HG02981 (cell line): Measurements from ENCODE around the gene ARID3A.
"Not testable (repeated sequence)": the region's sequence is repeated elsewhere in the genome, so short reads cannot be mapped to it uniquely, and the experiment has no call there.

Experiments
- ATAC-seq: cut with Tn5 transposase; IDR thresholded peaks from one replicate; pipeline ENCODE4 v1.9.1; 2021; ENCODE audit warnings: mild to moderate bottlenecking, moderate library complexity; ENCODE audit not compliant: unreplicated experiment

ARID3A gene

GRCh38 chr19:891421-892200 lies 34.2 kb upstream of the ARID3A start:
- ATAC-seq, result not testable (repeated sequence)

GRCh38 chr19:892243-892893 lies 33.5 kb upstream of the ARID3A start:
- ATAC-seq, result no peak

GRCh38 chr19:892894-893689 lies 32.7 kb upstream of the ARID3A start, which contains the start of the genes MED16 and RNU6-9:
Gene MED16 (minus strand): TSS chr19:893187. CDS start chr19:891131, 2,056 bp downstream.
Gene RNU6-9 (plus strand): TSS chr19:893484.
- ATAC-seq, result peak; percentile 81

- no peak for ATAC-seq
Observed at GRCh38 chr19:896434-896833, 29.4 kb upstream of the ARID3A start.

GRCh38 chr19:896999-897398 lies 28.8 kb upstream of the ARID3A start:
- no peak for ATAC-seq

- ATAC-seq, result no peak
Observed at GRCh38 chr19:897442-898039, 28.3 kb upstream of the ARID3A start.

- ATAC-seq, result no peak
Observed at GRCh38 chr19:898663-899062, 27.2 kb upstream of the ARID3A start.

GRCh38 chr19:899336-900042 lies 26.3 kb upstream of the ARID3A start:
- no peak for ATAC-seq

GRCh38 chr19:900043-900301 lies 25.9 kb upstream of the ARID3A start:
- ATAC-seq, result no peak

GRCh38 chr19:900302-901111 lies 25.3 kb upstream of the ARID3A start:
- ATAC-seq, result no peak

GRCh38 chr19:901216-902092 lies 24.4 kb upstream of the ARID3A start:
- no peak for ATAC-seq

- no peak for ATAC-seq
Observed at GRCh38 chr19:902093-902370, 23.8 kb upstream of the ARID3A start.

- ATAC-seq, result no peak
Observed at GRCh38 chr19:902446-903226, 23.2 kb upstream of the ARID3A start.

- no peak for ATAC-seq
Observed at GRCh38 chr19:903266-903797, 22.5 kb upstream of the ARID3A start.

GRCh38 chr19:904545-904944 lies 21.3 kb upstream of the ARID3A start:
- no peak for ATAC-seq

GRCh38 chr19:906480-906879 lies 19.4 kb upstream of the ARID3A start:
- no peak for ATAC-seq

GRCh38 chr19:907183-907853 lies 18.5 kb upstream of the ARID3A start:
- ATAC-seq, result no peak
